NOMO-1 (cell line): ENCODE results near the gene SLC35G6.
A peak's percentile ranks its signal among the peaks of the same experiment; 100 is the strongest.
"Not testable (repeated sequence)": the region's sequence is repeated elsewhere in the genome, so short reads cannot be mapped to it uniquely, and the experiment has no call there.

Experiments used
- DNase-seq, 2 experiments: peaks; one replicate each; lab custom pipeline; 2025; ENCODE audit not compliant: unreplicated experiment in 2 of 2; lab: John Stamatoyannopoulos, UW

Gene SLC35G6

GRCh38 chr17:7459961-7460545, 21.2 kb upstream of the SLC35G6 start:
- no peak for DNase-seq

GRCh38 chr17:7460850-7461660, 20.2 kb upstream of the SLC35G6 start:
- DNase-seq, result no peak

- DNase-seq, result no peak
These were observed 18.5 kb upstream of the SLC35G6 start for GRCh38 chr17:7462474-7463371.

GRCh38 chr17:7463372-7463846, 17.8 kb upstream of the SLC35G6 start:
- DNase-seq, result no peak

GRCh38 chr17:7464081-7464480, 17.2 kb upstream of the SLC35G6 start:
- DNase-seq, result no peak

GRCh38 chr17:7465597-7466275, 15.5 kb upstream of the SLC35G6 start:
- DNase-seq, result no peak

GRCh38 chr17:7466318-7466638, 15.0 kb upstream of the SLC35G6 start:
- DNase-seq, result no peak

- DNase-seq, result no peak
These were observed 14.5 kb upstream of the SLC35G6 start for GRCh38 chr17:7466639-7467341.

- DNase-seq, result no peak
These were observed 13.7 kb upstream of the SLC35G6 start for GRCh38 chr17:7467498-7467897.

- DNase-seq, result no peak
These were observed 13.0 kb upstream of the SLC35G6 start for GRCh38 chr17:7468290-7468689.

- no peak for DNase-seq
These were observed 12.3 kb upstream of the SLC35G6 start for GRCh38 chr17:7468804-7469389.

GRCh38 chr17:7469843-7470242, 11.4 kb upstream of the SLC35G6 start:
- DNase-seq, result not testable (repeated sequence)

GRCh38 chr17:7470457-7470973, 10.7 kb upstream of the SLC35G6 start:
- not testable (repeated sequence) for DNase-seq

- no peak for DNase-seq
These were observed 9.5 kb upstream of the SLC35G6 start for GRCh38 chr17:7471729-7472128.

GRCh38 chr17:7474767-7475166, 6.5 kb upstream of the SLC35G6 start:
- DNase-seq, result not testable (repeated sequence)

GRCh38 chr17:7475764-7476422, 5.4 kb upstream of the SLC35G6 start:
- peak in 1 of 2 experiments; percentile 33 for DNase-seq

GRCh38 chr17:7476494-7476893, 4.8 kb upstream of the SLC35G6 start:
- no peak for DNase-seq

- no peak for DNase-seq
These were observed 4.3 kb upstream of the SLC35G6 start for GRCh38 chr17:7476951-7477350.
